Measurements from ENCODE around the gene ROCK2. TPM values are rescaled to one million over a fixed set of nuclear protein-coding genes. Genes with fewer than 3 reads are reported as not detected.

Gene ROCK2
- polyA plus RNA-seq, 3 donors = 2.8 to 10.2 (median 4.3) TPM

GRCh38 chr2:11377928-11378545, 33.6 kb upstream of the ROCK2 start:
- H3K27me3 ChIP-seq (ENCODE audit: control insufficient read depth in 2 of 2, insufficient read depth in 2 of 2, low read length in 2 of 2) = no peaks in the 10 kb centered on the region
- H3K9me3 ChIP-seq (replicated peaks in 1 of 2; ENCODE audit: control insufficient read depth in 1 of 2, insufficient read depth in 1 of 2, low read length in 2 of 2) = no peaks in the 10 kb centered on the region
- Mint-ChIP-seq H3K36me3 (no peaks in the 10 kb centered on the region), H3K4me1 (peaks cover 10% of the 10 kb centered on the region), H3K27ac (no peak overlapping the region), H3K9me3 (peaks cover 0 to 1% (median 0%) of the 10 kb centered on the region in 7 donors), H3K27me3 (ENCODE audit: low read depth in 3 of 3) (peaks cover 1 to 2% (median 2%) of the 10 kb centered on the region in 3 donors), H3K4me3 (no peak overlapping the region)
- no peak overlapping the region for H2AFZ ChIP-seq (ENCODE audit: insufficient read depth, low read depth, low read length, poor library complexity, severe bottlenecking)
- H3K9ac ChIP-seq (ENCODE audit: insufficient read depth, low read length, poor library complexity, severe bottlenecking) = no peak overlapping the region
- WGBS (ENCODE audit: insufficient coverage) = 73% methylated on average over 5 of the region's 12 CpGs
- H3K36me3 ChIP-seq (replicated peaks in 1 of 2; ENCODE audit: control insufficient read depth in 1 of 2, insufficient read depth in 2 of 2, low read length in 2 of 2) = no peaks in the 10 kb centered on the region
- no peaks in the 10 kb centered on the region for H4K20me1 ChIP-seq (ENCODE audit: insufficient read depth, low read length)
- H3K4me3 ChIP-seq (replicated peaks in 1 of 3; ENCODE audit: low read depth in 2 of 3, low read length in 3 of 3) = no peak overlapping the region
- no peak overlapping the region for H3K27ac ChIP-seq (ENCODE audit: low read depth in 1 of 2, low read length in 2 of 2)
- intact Hi-C loops (cut with micrococcal nuclease) = no loop called here
- H3K4me2 ChIP-seq (replicated peaks; ENCODE audit: extremely low read depth, low read length, poor library complexity, severe bottlenecking) = no peak overlapping the region
- no peak for DNase-seq
- no peaks in the 10 kb centered on the region for H3K79me2 ChIP-seq (ENCODE audit: insufficient read depth, low read length)
- peaks cover 2 to 7% of the 10 kb centered on the region in 2 donors for H3K4me1 ChIP-seq (ENCODE audit: control insufficient read depth in 1 of 2, insufficient read depth in 2 of 2, low read length in 2 of 2)
- no peak for TF ChIP-seq CTCF (IDR thresholded peaks at IDR 0.05)

GRCh38 chr2:11376071-11376470, 31.6 kb upstream of the ROCK2 start:
- DNase-seq = no peak

More at GRCh38 chr2:11376071-11376470, 31.6 kb upstream of the ROCK2 start:
- Histone ChIP-seq H3K79me2 (ENCODE audit: insufficient read depth, low read length) (no peaks in the 10 kb centered on the region), H3K27ac (ENCODE audit: low read depth in 1 of 2, low read length in 2 of 2) (no peak overlapping the region), H2AFZ (ENCODE audit: insufficient read depth, low read depth, low read length, poor library complexity, severe bottlenecking) (no peak overlapping the region), H3K4me3 (replicated peaks in 1 of 3; ENCODE audit: low read depth in 2 of 3, low read length in 3 of 3) (no peak overlapping the region), H4K20me1 (ENCODE audit: insufficient read depth, low read length) (no peaks in the 10 kb centered on the region), H3K27me3 (ENCODE audit: control insufficient read depth in 2 of 2, insufficient read depth in 2 of 2, low read length in 2 of 2) (no peaks in the 10 kb centered on the region), H3K9ac (ENCODE audit: insufficient read depth, low read length, poor library complexity, severe bottlenecking) (no peak overlapping the region), H3K9me3 (replicated peaks in 1 of 2; ENCODE audit: control insufficient read depth in 1 of 2, insufficient read depth in 1 of 2, low read length in 2 of 2) (no peaks in the 10 kb centered on the region), H3K4me2 (replicated peaks; ENCODE audit: extremely low read depth, low read length, poor library complexity, severe bottlenecking) (no peak overlapping the region), H3K36me3 (replicated peaks in 1 of 2; ENCODE audit: control insufficient read depth in 1 of 2, insufficient read depth in 2 of 2, low read length in 2 of 2) (no peaks in the 10 kb centered on the region), H3K4me1 (ENCODE audit: control insufficient read depth in 1 of 2, insufficient read depth in 2 of 2, low read length in 2 of 2) (peaks cover 1 to 4% of the 10 kb centered on the region in 2 donors)
- H3K36me3 Mint-ChIP-seq = no peaks in the 10 kb centered on the region
- TF ChIP-seq CTCF (IDR thresholded peaks at IDR 0.05) = no peak
- peaks cover 0 to 1% (median 0%) of the 10 kb centered on the region in 7 donors for H3K9me3 Mint-ChIP-seq
- no peak overlapping the region for H3K27ac Mint-ChIP-seq
- WGBS (ENCODE audit: insufficient coverage) = 95% methylated on average over 5 of the region's 7 CpGs
- no peak overlapping the region for H3K4me3 Mint-ChIP-seq
- intact Hi-C loops (cut with micrococcal nuclease) = no loop called here
- H3K27me3 Mint-ChIP-seq (ENCODE audit: low read depth in 3 of 3) = peaks cover 1 to 3% (median 2%) of the 10 kb centered on the region in 3 donors
- peaks cover 8% of the 10 kb centered on the region for H3K4me1 Mint-ChIP-seq
